Sigmoid colon (tissue), 7 donors: ENCODE data around the gene BOC. TPM values are rescaled to one million over a fixed set of nuclear protein-coding genes. Genes with fewer than 3 reads are reported as not detected.
A peak's percentile ranks its signal among the peaks of the same experiment; 100 is the strongest.

ENCODE experiments used
- DNase-seq: peaks from one replicate; pipeline ENCODE4 v3.0.0-alpha.2; 2019
- H3K27ac ChIP-seq, 4 donors: fragments of 200-600 bp; sonication (generic); one replicate each; pipeline ENCODE4 v1.5.1; 2016 to 2019; ENCODE audit warnings: mild to moderate bottlenecking in 1 of 4
- H3K27me3 ChIP-seq, 3 donors: fragments of 200-600 bp; sonication (generic); one replicate each; pipeline ENCODE4 v1.5.1; 2019; ENCODE audit warnings: mild to moderate bottlenecking in 1 of 3
- H3K36me3 ChIP-seq, 4 donors: fragments of 200-600 bp; sonication (generic); one replicate each; pipeline ENCODE4 v1.5.1; 2016 to 2019
- H3K4me1 ChIP-seq, 4 donors: fragments of 200-600 bp; sonication (generic); one replicate each; pipeline ENCODE4 v1.5.1; 2017 to 2019
- H3K4me3 ChIP-seq, 4 donors: fragments of 200-600 bp; sonication (generic); one replicate each; pipeline ENCODE4 v1.5.1; 2017 to 2019; ENCODE audit warnings: mild to moderate bottlenecking in 2 of 4, moderate library complexity in 1 of 4
- H3K9me3 ChIP-seq, 4 donors: fragments of 200-600 bp in 3 of 4; sonication (generic) in 3 of 4; one replicate each; pipeline versions ENCODE4 v1.5.1 to v1.6.1; 2013 to 2019
- CTCF ChIP-seq, 4 experiments: fragments of 450-650 bp in 3 of 4; fragments of 200-600 bp in 1 of 4; IDR thresholded peaks; one replicate each; pipeline ENCODE4 v1.5.1; 2016 to 2019; ENCODE audit warnings: antibody characterized with exemption in 4 of 4, mild to moderate bottlenecking in 3 of 4, moderate library complexity in 2 of 4
- EP300 ChIP-seq, 4 donors: sonication (generic); formaldehyde crosslinking; IDR thresholded peaks; one replicate each; pipeline ENCODE4 v1.6.1; 2017; ENCODE audit warnings: antibody characterized with exemption in 4 of 4
- POLR2A ChIP-seq, 2 donors: fragments of 450-650 bp; IDR thresholded peaks; one replicate each; pipeline ENCODE4 v1.6.1; 2016; ENCODE audit warnings: antibody characterized with exemption in 2 of 2, mild to moderate bottlenecking in 2 of 2, moderate library complexity in 2 of 2
- POLR2AphosphoS5 ChIP-seq, 4 donors: sonication (generic); formaldehyde crosslinking; IDR thresholded peaks; one replicate each; pipeline ENCODE4 v1.6.1; 2017; ENCODE audit warnings: antibody characterized with exemption in 4 of 4
- WGBS, 2 donors: extraction: QIAGEN DNeasy Blood & Tissue Kit; methylation state at CpG; one replicate each; pipeline ENCODE4 v1.1.7; 2013; 5-methylcytosine and 5-hydroxymethylcytosine counted together
- intact Hi-C: fragments of 100-400 bp; cut with DNase I; formaldehyde crosslinking; loops from one replicate; pipeline ENCODE4 v1.15.1; 2023
- polyA plus RNA-seq, 3 donors: library from polyadenylated mRNA; stranded (reverse); fragments of 200-250 nt; gene quantifications; one replicate each; pipeline ENCODE4 v1.2.3, GENCODE V29; 2013
- total RNA-seq, 4 donors: library from RNA; depleted of rRNA; stranded (reverse); fragments of >200 nt; gene quantifications; one replicate each; pipeline ENCODE4 v1.1.0, GENCODE V29; 2016
- donor health status: healthy with polysubstance abuse.
- donor health status: Bipolar disorder and iron deficiency.
- donor health status: healthy.

Gene BOC
- total and polyA plus RNA-seq, 7 donors: 1.6 to 122 (median 80.3) TPM

GRCh38 chr3:113266738-113267137 is 55.4 kb downstream of the BOC start:
- no peaks in the 10 kb centered on the region for H3K9me3 ChIP-seq
- H3K4me3 ChIP-seq: no peak overlapping the region
- H3K36me3 ChIP-seq: peaks cover 24 to 72% (median 32%) of the 10 kb centered on the region in 4 donors
- intact Hi-C loops: no loop called here
- H3K27me3 ChIP-seq: no peaks in the 10 kb centered on the region
- peaks cover 0 to 64% (median 44%) of the 10 kb centered on the region in 4 donors for H3K4me1 ChIP-seq
- no peak for DNase-seq
- WGBS, 2 donors: 68 to 93% methylated on average over 5 of the region's 5 CpGs
- peak overlapping the region in 3 of 4 donors; percentile 0 to 51 (median 32) for H3K27ac ChIP-seq
- TF ChIP-seq CTCF (IDR thresholded peaks at IDR 0.05) (no peak), POLR2AphosphoS5 (IDR thresholded peaks at IDR 0.05) (no peak), POLR2A (IDR thresholded peaks at IDR 0.05) (no peak), EP300 (IDR thresholded peaks at IDR 0.05) (no peak)

- no peak overlapping the region for H3K4me3 ChIP-seq
- intact Hi-C loops: no loop called here
- H3K27me3 ChIP-seq: no peaks in the 10 kb centered on the region
- peaks cover 0 to 49% (median 30%) of the 10 kb centered on the region in 4 donors for H3K4me1 ChIP-seq
- no peaks in the 10 kb centered on the region for H3K9me3 ChIP-seq
- TF ChIP-seq EP300 (IDR thresholded peaks at IDR 0.05) (no peak), POLR2A (IDR thresholded peaks at IDR 0.05) (no peak), POLR2AphosphoS5 (IDR thresholded peaks at IDR 0.05) (no peak), CTCF (IDR thresholded peaks at IDR 0.05) (no peak)
- peak overlapping the region in 2 of 4 donors; percentile 32 to 51 for H3K27ac ChIP-seq
- WGBS, 2 donors: 92 to 93% methylated on average over 5 of the region's 5 CpGs
- peaks cover 30 to 79% (median 43%) of the 10 kb centered on the region in 4 donors for H3K36me3 ChIP-seq
- no peak for DNase-seq
Measured at GRCh38 chr3:113268311-113268710, 57.0 kb downstream of the BOC start.

- intact Hi-C loops: no loop called here
- Histone ChIP-seq H3K4me1 (peaks cover 0 to 42% (median 29%) of the 10 kb centered on the region in 4 donors), H3K4me3 (no peak overlapping the region), H3K27ac (no peak overlapping the region), H3K9me3 (no peaks in the 10 kb centered on the region), H3K36me3 (peaks cover 31 to 79% (median 45%) of the 10 kb centered on the region in 4 donors), H3K27me3 (no peaks in the 10 kb centered on the region)
- DNase-seq: no peak
- WGBS, 2 donors: 83 to 86% methylated on average over 2 of the region's 2 CpGs
- no peak for TF ChIP-seq CTCF (IDR thresholded peaks at IDR 0.05)
- no peak for TF ChIP-seq POLR2AphosphoS5 (IDR thresholded peaks at IDR 0.05)
- TF ChIP-seq POLR2A (IDR thresholded peaks at IDR 0.05): no peak
- TF ChIP-seq EP300 (IDR thresholded peaks at IDR 0.05): no peak
Measured at GRCh38 chr3:113268942-113269341, 57.6 kb downstream of the BOC start.

GRCh38 chr3:113269661-113270060 is 58.3 kb downstream of the BOC start:
- Histone ChIP-seq H3K9me3 (no peaks in the 10 kb centered on the region), H3K36me3 (peaks cover 38 to 81% (median 49%) of the 10 kb centered on the region in 4 donors), H3K4me3 (no peak overlapping the region), H3K27ac (peak overlapping the region in 2 of 4 donors; percentile 19 to 47), H3K27me3 (no peaks in the 10 kb centered on the region), H3K4me1 (peaks cover 0 to 40% (median 31%) of the 10 kb centered on the region in 4 donors)
- 69 to 87% methylated on average over 3 of the region's 3 CpGs for whole genome bisulfite sequencing, 2 donors
- DNase-seq: no peak
- TF ChIP-seq CTCF (IDR thresholded peaks at IDR 0.05): no peak
- no peak for TF ChIP-seq EP300 (IDR thresholded peaks at IDR 0.05)
- no peak for TF ChIP-seq POLR2AphosphoS5 (IDR thresholded peaks at IDR 0.05)
- TF ChIP-seq POLR2A (IDR thresholded peaks at IDR 0.05): no peak
- intact Hi-C loops: no loop called here

- no peak for TF ChIP-seq POLR2A (IDR thresholded peaks at IDR 0.05)
- TF ChIP-seq POLR2AphosphoS5 (IDR thresholded peaks at IDR 0.05): no peak
- TF ChIP-seq CTCF (IDR thresholded peaks at IDR 0.05): no peak
- TF ChIP-seq EP300 (IDR thresholded peaks at IDR 0.05): no peak
- H3K27me3 ChIP-seq: no peaks in the 10 kb centered on the region
- H3K4me1 ChIP-seq: peaks cover 0 to 40% (median 33%) of the 10 kb centered on the region in 4 donors
- intact Hi-C loops: no loop called here
- peak overlapping the region in 2 of 4 donors; percentile 19 to 47 for H3K27ac ChIP-seq
- DNase-seq: no peak
- 93 to 95% methylated on average over 2 of the region's 2 CpGs for WGBS, 2 donors
- no peaks in the 10 kb centered on the region for H3K9me3 ChIP-seq
- peaks cover 38 to 84% (median 49%) of the 10 kb centered on the region in 4 donors for H3K36me3 ChIP-seq
- H3K4me3 ChIP-seq: no peak overlapping the region
Measured at GRCh38 chr3:113270068-113270467, 58.7 kb downstream of the BOC start.
